RPMI8226 (cell line): Measurements from ENCODE around the gene MPST.
A peak's percentile ranks its signal among the peaks of the same experiment; 100 is the strongest.

ENCODE experiments used
- DNase-seq: peaks from one replicate; pipeline ENCODE4 v3.0.0-alpha.2; 2015

Gene MPST

GRCh38 chr22:37001826-37002225 lies 17.7 kb upstream of the MPST start:
- DNase-seq, result no peak

GRCh38 chr22:37002633-37003032 lies 16.9 kb upstream of the MPST start:
- DNase-seq, result no peak

- DNase-seq, result no peak
These were observed 11.9 kb upstream of the MPST start for GRCh38 chr22:37007651-37008050.

GRCh38 chr22:37008365-37008764 lies 11.2 kb upstream of the MPST start:
- DNase-seq, result no peak

- no peak for DNase-seq
These were observed 10.1 kb upstream of the MPST start for GRCh38 chr22:37009490-37009889.

- no peak for DNase-seq
These were observed 9.4 kb upstream of the MPST start for GRCh38 chr22:37010174-37010573.

- DNase-seq, result no peak
These were observed 8.6 kb upstream of the MPST start for GRCh38 chr22:37010976-37011375.

GRCh38 chr22:37011472-37011871 lies 8.1 kb upstream of the MPST start:
- DNase-seq, result no peak

GRCh38 chr22:37012262-37012904 lies 7.2 kb upstream of the MPST start:
- DNase-seq, result no peak

- no peak for DNase-seq
These were observed 6.6 kb upstream of the MPST start for GRCh38 chr22:37012956-37013355.

GRCh38 chr22:37014415-37014806 lies 5.1 kb upstream of the MPST start:
- no peak for DNase-seq

- peak; percentile 62 for DNase-seq
These were observed 4.5 kb upstream of the MPST start for GRCh38 chr22:37014835-37015586.

GRCh38 chr22:37015587-37015878 lies 4.0 kb upstream of the MPST start:
- DNase-seq, result no peak

GRCh38 chr22:37016134-37016910 lies 3.2 kb upstream of the MPST start:
- DNase-seq, result no peak

- DNase-seq, result no peak
These were observed 2.2 kb upstream of the MPST start for GRCh38 chr22:37017356-37017755.

GRCh38 chr22:37018086-37018814 lies 1.3 kb upstream of the MPST start:
- no peak for DNase-seq

GRCh38 chr22:37018815-37019308 lies 680 bp upstream of the MPST start:
- no peak for DNase-seq

GRCh38 chr22:37020192-37020479 lies 594 bp downstream of the MPST start:
- DNase-seq, result peak; percentile 48

- no peak for DNase-seq
These were observed 1.5 kb downstream of the MPST start for GRCh38 chr22:37021041-37021440.

GRCh38 chr22:37021710-37022482 lies 2.4 kb downstream of the MPST start:
- DNase-seq, result peak; percentile 73

GRCh38 chr22:37022483-37023337 lies 3.2 kb downstream of the MPST start:
- no peak for DNase-seq
